ENCODE results near the gene INPP5J.

GRCh38 chr22:31093086-31093850 is 29.5 kb upstream of the INPP5J start:
- TF ChIP-seq CTCF (IDR thresholded peaks at IDR 0.05) = no peak
- no peak for TF ChIP-seq EP300 (IDR thresholded peaks at IDR 0.05)
